ENCODE data around the gene ZIC5. TPM values are rescaled to one million over a fixed set of nuclear protein-coding genes. Genes with fewer than 3 reads are reported as not detected.
"Not testable (repeated sequence)": the region's sequence is repeated elsewhere in the genome, so short reads cannot be mapped to it uniquely, and the experiment has no call there.

The ZIC5 gene
- total RNA-seq, 2 experiments from 2014 or later, result not detected

DNA sequence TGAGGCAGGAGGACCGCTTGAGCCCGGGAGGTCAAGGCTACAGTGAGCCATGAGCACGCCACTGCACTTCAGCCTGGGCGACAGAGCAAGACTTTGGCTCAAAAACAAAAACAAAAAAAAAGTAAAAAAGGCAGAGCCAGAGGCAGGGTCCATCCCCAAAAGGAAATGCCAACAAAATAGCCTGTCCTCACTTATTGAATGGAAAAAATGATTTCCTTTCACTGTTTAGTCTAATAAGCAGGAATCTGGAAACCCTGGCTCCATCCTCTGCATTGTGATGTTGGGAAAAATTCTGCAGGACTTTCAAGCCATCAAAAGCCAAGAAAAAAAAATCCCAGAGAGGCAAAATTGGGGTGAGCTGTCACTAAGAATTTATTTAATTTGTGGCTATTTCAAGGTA, 23.2 kb downstream of the ZIC5 start:
- Mint-ChIP-seq H3K9me3 (no peaks in the 10 kb centered on the region), H3K36me3 (no peaks in the 10 kb centered on the region), H3K27me3 (peaks cover 75% of the 10 kb centered on the region), H3K4me3 (no peak overlapping the region), H3K27ac (no peak overlapping the region), H3K4me1 (no peaks in the 10 kb centered on the region)
- DNase-seq, result no peak

- no peak for DNase-seq
- no peaks in the 10 kb centered on the region for H3K36me3 Mint-ChIP-seq
- no peak overlapping the region for H3K27ac Mint-ChIP-seq
- H3K4me3 Mint-ChIP-seq, result no peak overlapping the region
- H3K4me1 Mint-ChIP-seq, result no peaks in the 10 kb centered on the region
- peaks cover 68% of the 10 kb centered on the region for H3K27me3 Mint-ChIP-seq
- no peaks in the 10 kb centered on the region for H3K9me3 Mint-ChIP-seq
These were observed 23.9 kb downstream of the ZIC5 start for GRCh38 chr13:99947666-99948065.

DNA sequence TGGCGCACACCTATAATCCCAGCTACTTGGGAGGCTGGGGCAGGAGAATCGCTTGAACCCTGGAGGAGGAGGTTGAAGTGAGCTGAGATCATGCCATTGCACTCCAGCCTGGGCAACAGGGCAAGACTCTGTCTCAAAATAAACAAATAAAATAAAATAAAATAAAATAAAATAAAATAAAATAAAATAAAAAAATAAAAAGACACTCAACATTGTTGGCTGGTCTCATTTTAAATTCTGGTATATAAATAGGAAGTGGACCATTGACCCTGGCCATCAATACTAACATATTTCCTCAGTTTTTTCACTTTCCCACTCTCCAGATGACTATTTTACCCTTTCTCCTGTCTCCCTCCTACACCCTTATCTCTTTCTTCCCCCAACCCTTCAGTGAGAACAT, 26.1 kb downstream of the ZIC5 start:
- H3K4me1 Mint-ChIP-seq, H3K36me3 Mint-ChIP-seq, H3K9me3 Mint-ChIP-seq, H3K4me3 Mint-ChIP-seq, DNase-seq, H3K27ac Mint-ChIP-seq: not testable (repeated sequence)
- H3K27me3 Mint-ChIP-seq, result peaks cover 63% of the 10 kb centered on the region

GRCh38 chr13:99944606-99945005, 27.0 kb downstream of the ZIC5 start:
- Mint-ChIP-seq H3K27me3 (peaks cover 59% of the 10 kb centered on the region), H3K36me3 (no peaks in the 10 kb centered on the region), H3K4me3 (no peak overlapping the region), H3K9me3 (no peaks in the 10 kb centered on the region), H3K4me1 (no peaks in the 10 kb centered on the region), H3K27ac (no peak overlapping the region)
- no peak for DNase-seq

DNA sequence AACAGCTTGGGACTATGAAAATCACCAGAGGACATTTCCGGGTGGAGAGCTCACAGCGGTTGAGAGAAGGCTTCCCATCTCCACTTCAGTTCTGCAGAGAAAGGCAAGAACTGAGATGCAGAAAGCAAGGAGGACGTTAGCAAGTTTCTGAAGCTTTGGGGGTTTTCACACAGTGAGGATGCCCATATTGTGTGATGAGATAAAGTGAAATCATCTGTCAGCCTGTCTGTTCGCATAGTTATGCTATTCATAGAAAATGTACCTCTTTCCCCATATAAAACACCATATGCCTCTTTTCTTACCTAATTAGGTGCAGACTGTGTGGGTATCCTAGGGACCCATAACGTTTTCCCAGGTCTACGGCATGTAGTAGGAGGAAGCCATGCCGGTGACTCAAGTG, 27.5 kb downstream of the ZIC5 start:
- no peaks in the 10 kb centered on the region for H3K36me3 Mint-ChIP-seq
- H3K4me3 Mint-ChIP-seq, result no peak overlapping the region
- H3K27me3 Mint-ChIP-seq, result peaks cover 54% of the 10 kb centered on the region
- no peaks in the 10 kb centered on the region for H3K9me3 Mint-ChIP-seq
- H3K27ac Mint-ChIP-seq, result no peak overlapping the region
- H3K4me1 Mint-ChIP-seq, result no peaks in the 10 kb centered on the region
- no peak for DNase-seq

- H3K27me3 Mint-ChIP-seq, result peaks cover 39% of the 10 kb centered on the region
These were observed 29.7 kb downstream of the ZIC5 start for GRCh38 chr13:99941911-99942310.

GRCh38 chr13:99941086-99941485, 30.5 kb downstream of the ZIC5 start:
- H3K4me3 Mint-ChIP-seq, result no peak overlapping the region
- peaks cover 32% of the 10 kb centered on the region for H3K27me3 Mint-ChIP-seq
- H3K36me3 Mint-ChIP-seq, result no peaks in the 10 kb centered on the region

More at GRCh38 chr13:99941911-99942310, 29.7 kb downstream of the ZIC5 start:
- Mint-ChIP-seq H3K36me3 (no peaks in the 10 kb centered on the region), H3K4me1 (no peaks in the 10 kb centered on the region), H3K4me3 (no peak overlapping the region), H3K27ac (no peak overlapping the region), H3K9me3 (no peaks in the 10 kb centered on the region)
- DNase-seq, result no peak

DNA sequence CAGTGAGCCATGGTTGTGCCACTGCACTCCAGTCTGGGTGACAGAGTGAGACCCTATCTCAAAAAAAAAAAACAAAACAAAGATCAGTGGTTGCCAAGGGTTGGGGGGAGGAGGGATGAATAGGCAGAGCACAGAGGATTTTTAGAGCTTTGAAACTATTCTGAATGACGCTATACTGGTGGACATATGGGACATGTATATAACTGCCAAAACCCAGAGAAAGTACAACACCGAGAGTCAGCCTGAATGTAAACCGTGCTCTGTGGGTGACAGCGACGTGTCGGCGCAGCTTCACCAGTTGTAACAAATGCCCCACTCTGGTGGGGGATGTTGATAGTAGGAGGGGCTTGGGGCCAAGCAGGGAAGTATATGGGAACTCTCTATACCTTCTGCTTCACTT, 32.9 kb downstream of the ZIC5 start:
- H3K4me1 Mint-ChIP-seq, result no peaks in the 10 kb centered on the region
- H3K27me3 Mint-ChIP-seq, result peaks cover 23% of the 10 kb centered on the region
- H3K36me3 Mint-ChIP-seq, result no peaks in the 10 kb centered on the region
- DNase-seq, result no peak
- H3K27ac Mint-ChIP-seq, result no peak overlapping the region
- no peaks in the 10 kb centered on the region for H3K9me3 Mint-ChIP-seq
- no peak overlapping the region for H3K4me3 Mint-ChIP-seq

More at GRCh38 chr13:99941086-99941485, 30.5 kb downstream of the ZIC5 start:
- Mint-ChIP-seq H3K27ac (no peak overlapping the region), H3K9me3 (no peaks in the 10 kb centered on the region), H3K4me1 (no peaks in the 10 kb centered on the region)
- no peak for DNase-seq

- Mint-ChIP-seq H3K27ac (no peak overlapping the region), H3K27me3 (peaks cover 15% of the 10 kb centered on the region), H3K36me3 (no peaks in the 10 kb centered on the region), H3K9me3 (no peaks in the 10 kb centered on the region), H3K4me3 (no peak overlapping the region), H3K4me1 (no peaks in the 10 kb centered on the region)
- DNase-seq, result no peak
These were observed 35.8 kb downstream of the ZIC5 start for GRCh38 chr13:99935772-99936171.

GRCh38 chr13:99932912-99933311, 38.7 kb downstream of the ZIC5 start:
- Mint-ChIP-seq H3K4me3 (no peak overlapping the region), H3K27ac (no peak overlapping the region), H3K4me1 (no peaks in the 10 kb centered on the region), H3K9me3 (no peaks in the 10 kb centered on the region), H3K36me3 (no peaks in the 10 kb centered on the region), H3K27me3 (peaks cover 17% of the 10 kb centered on the region)
- DNase-seq, result no peak

GRCh38 chr13:99930925-99931324, 40.6 kb downstream of the ZIC5 start:
- H3K27ac Mint-ChIP-seq, result no peak overlapping the region
- DNase-seq, result no peak
- H3K4me3 Mint-ChIP-seq, result no peak overlapping the region
- no peaks in the 10 kb centered on the region for H3K36me3 Mint-ChIP-seq
- H3K9me3 Mint-ChIP-seq, result no peaks in the 10 kb centered on the region
- H3K27me3 Mint-ChIP-seq, result peaks cover 23% of the 10 kb centered on the region
- no peaks in the 10 kb centered on the region for H3K4me1 Mint-ChIP-seq

DNA sequence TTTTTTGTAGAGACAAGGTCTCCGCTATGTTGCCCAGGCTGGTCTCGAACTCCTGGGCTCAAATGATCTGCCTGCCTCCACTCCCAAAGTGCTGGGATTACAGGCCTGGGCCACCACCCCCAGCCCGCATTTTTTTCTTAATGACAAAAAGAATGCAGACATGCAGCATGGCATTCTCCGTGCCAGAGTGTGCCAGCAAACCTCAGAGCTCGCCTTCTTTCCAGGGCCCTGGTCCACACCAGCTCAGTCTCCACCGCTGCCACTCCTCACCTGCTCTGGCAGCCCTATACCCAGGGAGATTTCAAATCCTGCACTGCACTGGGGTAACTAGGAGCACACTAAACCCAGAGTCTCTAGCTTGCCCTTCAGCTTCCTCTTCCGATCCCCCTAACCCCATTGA, 41.7 kb downstream of the ZIC5 start:
- DNase-seq, result no peak
- no peak overlapping the region for H3K27ac Mint-ChIP-seq
- H3K4me3 Mint-ChIP-seq, result no peak overlapping the region
- no peaks in the 10 kb centered on the region for H3K9me3 Mint-ChIP-seq
- peaks cover 21% of the 10 kb centered on the region for H3K27me3 Mint-ChIP-seq
- no peaks in the 10 kb centered on the region for H3K4me1 Mint-ChIP-seq
- no peaks in the 10 kb centered on the region for H3K36me3 Mint-ChIP-seq

- Mint-ChIP-seq H3K36me3 (no peaks in the 10 kb centered on the region), H3K27me3 (peaks cover 23% of the 10 kb centered on the region), H3K27ac (no peak overlapping the region)
These were observed 45.4 kb downstream of the ZIC5 start for GRCh38 chr13:99926014-99926731.

DNA sequence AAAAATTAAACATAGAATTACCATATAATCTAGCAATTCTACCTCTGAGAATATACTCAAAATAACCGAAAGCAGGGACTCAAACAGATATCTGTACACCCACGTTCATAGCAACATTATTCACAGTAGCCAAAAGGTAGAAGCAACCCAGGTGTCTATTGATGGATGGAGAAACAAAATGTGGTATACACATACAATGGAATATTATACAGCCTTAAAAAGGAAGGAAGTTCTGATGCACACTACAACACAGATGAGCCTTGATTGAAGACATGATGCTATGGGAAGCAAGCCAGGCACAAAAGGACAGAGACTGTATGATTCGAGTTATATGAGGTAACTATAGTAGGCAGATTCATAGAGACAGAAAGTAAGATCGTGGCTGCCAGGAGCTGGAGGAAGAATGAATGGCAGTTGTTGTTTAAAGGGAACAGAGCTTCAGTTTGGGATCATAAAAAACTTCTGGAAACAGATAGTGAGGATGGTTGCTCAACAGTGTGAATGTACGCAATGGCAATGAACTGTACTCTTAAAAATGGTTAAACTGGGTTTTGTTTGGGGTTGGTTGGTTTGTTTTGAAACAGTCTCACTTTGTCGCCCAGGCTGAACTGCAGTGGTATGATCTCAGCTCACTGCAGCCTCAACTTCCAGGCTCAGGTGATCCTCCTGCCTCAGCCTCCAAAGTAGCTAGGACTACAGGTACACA, 47.5 kb downstream of the ZIC5 start:
- no peak overlapping the region for H3K4me3 Mint-ChIP-seq
- no peaks in the 10 kb centered on the region for H3K4me1 Mint-ChIP-seq
- no peaks in the 10 kb centered on the region for H3K36me3 Mint-ChIP-seq
- H3K9me3 Mint-ChIP-seq, result no peaks in the 10 kb centered on the region
- DNase-seq, result no peak
- H3K27me3 Mint-ChIP-seq, result peaks cover 20% of the 10 kb centered on the region
- no peak overlapping the region for H3K27ac Mint-ChIP-seq

More at GRCh38 chr13:99926014-99926731, 45.4 kb downstream of the ZIC5 start:
- Mint-ChIP-seq H3K4me1 (no peaks in the 10 kb centered on the region), H3K9me3 (no peaks in the 10 kb centered on the region), H3K4me3 (no peak overlapping the region)
- DNase-seq, result no peak

- Mint-ChIP-seq H3K9me3 (no peaks in the 10 kb centered on the region), H3K27ac (no peak overlapping the region), H3K4me1 (no peaks in the 10 kb centered on the region), H3K27me3 (peaks cover 17% of the 10 kb centered on the region), H3K4me3 (no peak overlapping the region), H3K36me3 (no peaks in the 10 kb centered on the region)
- no peak for DNase-seq
These were observed 48.7 kb downstream of the ZIC5 start for GRCh38 chr13:99922631-99923404.

All from activated naive CD8-positive, alpha-beta T cell treated with anti-CD3 and anti-CD28 coated beads for 36 hours (primary cell).